Psoas muscle (tissue), 8 donors: ENCODE results near the gene TMEM123. TPM values are rescaled to one million over a fixed set of nuclear protein-coding genes. Genes with fewer than 3 reads are reported as not detected.

Source experiments
- ATAC-seq, 4 donors: fragments of 200-7000 bp; cut with Tn5 transposase; one replicate each; pipeline ENCODE4 v1.9.1; 2020; ENCODE audit warnings: moderate library complexity in 3 of 4, mild to moderate bottlenecking in 2 of 4
- DNase-seq, 2 donors: peaks; one replicate each; pipeline ENCODE4 v3.0.0-alpha.2; 2020
- H3K27ac ChIP-seq: fragments of 200-600 bp; one replicate; pipeline ENCODE4 v1.8.0; 2022
- H3K27me3 ChIP-seq, 3 donors: fragments of 200-600 bp in 1 of 3; one replicate each; pipeline versions ENCODE4 v1.6.1 to v1.8.0; 2013 to 2022; ENCODE audit warnings: low read length in 2 of 3, mild to moderate bottlenecking in 2 of 3, moderate library complexity in 1 of 3; ENCODE audit not compliant: insufficient read depth in 3 of 3
- H3K36me3 ChIP-seq, 2 donors: fragments of 200-600 bp in 1 of 2; one replicate each; pipeline versions ENCODE4 v1.6.1 to v1.8.0; 2013 to 2022; ENCODE audit warnings: low read depth in 1 of 2, mild to moderate bottlenecking in 1 of 2, moderate library complexity in 1 of 2; ENCODE audit not compliant: insufficient read depth in 1 of 2
- H3K4me1 ChIP-seq: fragments of 200-600 bp; one replicate; pipeline ENCODE4 v1.8.0; 2022
- H3K4me3 ChIP-seq: fragments of 200-600 bp; one replicate; pipeline ENCODE4 v1.8.0; 2022; ENCODE audit warnings: mild to moderate bottlenecking
- H3K9me3 ChIP-seq: fragments of 200-600 bp; one replicate; pipeline ENCODE4 v1.8.0; 2022
- WGBS, 3 donors: extraction: QIAGEN DNeasy Blood & Tissue Kit; methylation state at CpG; one replicate each; pipeline versions ENCODE4 v1.1.6 to v1.1.7; 2013; 5-methylcytosine and 5-hydroxymethylcytosine counted together
- intact Hi-C, 2 donors: fragments of 100-400 bp; cut with DNase I; formaldehyde crosslinking; loops; one replicate each; pipeline versions ENCODE4 v1.11.0 to v1.14.2; 2022
- polyA plus RNA-seq, 3 donors: library from polyadenylated mRNA; stranded (reverse); fragments of 200-250 nt; gene quantifications; one replicate each; pipeline ENCODE4 v1.2.3, GENCODE V29; 2013
- total RNA-seq, 4 donors: library from RNA; stranded (reverse); fragmentation: NEBNext Ultra II Directional in 2 of 4; extraction: Animal tissue kit (Norgen Biotek cat#: 25700) in 2 of 4; gene quantifications; one replicate each; pipeline versions ENCODE4 v1.2.1 to v1.2.4, GENCODE V29; 2021 to 2023
- TF ChIP-seq, protein P1 (sequence below): fragments of 200-600 bp; IDR thresholded peaks from one replicate; pipeline ENCODE4 v1.8.0; 2022; ENCODE audit warnings: antibody characterized with exemption
- donor health status: healthy with polysubstance abuse.
- donor health status: DM: no; HTN: no; CAD: no; lungs with moderate emphysema.
- donor health status: Bipolar disorder and iron deficiency.
- donor health status: healthy.
- donor health status: DM: yes; HTN: yes; CAD: no.
- donor health status: DM: no; HTN: no; CAD: no.
- donor health status: DM: no; HTN: no; CAD: no.
- donor health status: DM: yes; HTN: yes; CAD: no.

The TMEM123 gene
- total and polyA plus RNA-seq, 7 donors = 10.8 to 42.6 (median 16.9) TPM

DNA sequence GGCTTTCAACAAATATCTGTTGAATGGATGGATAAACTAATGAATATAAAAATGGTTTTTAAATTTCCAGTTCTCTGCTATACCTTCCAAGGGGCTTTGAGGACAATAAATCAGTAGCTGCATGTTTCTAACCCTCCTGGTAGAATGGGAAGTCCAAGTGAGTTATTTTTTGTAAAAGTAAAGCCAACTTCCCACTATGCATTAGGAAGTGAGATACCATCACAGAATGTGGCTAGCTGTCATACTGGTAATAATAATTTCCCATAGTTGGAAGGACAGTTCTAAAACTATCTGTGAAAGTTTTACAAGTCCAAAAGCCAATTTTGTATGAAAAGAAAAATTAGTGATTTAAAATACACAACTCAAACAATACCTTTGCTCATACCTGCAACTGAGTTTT lies 50.0 kb downstream of the TMEM123 start:
- H3K4me1 ChIP-seq = no peaks in the 10 kb centered on the region
- no peaks in the 10 kb centered on the region for H3K27me3 ChIP-seq
- peaks cover 0 to 52% of the 10 kb centered on the region in 2 donors for H3K36me3 ChIP-seq
- DNase-seq (no peak), ATAC-seq (no peak)
- TF ChIP-seq, protein P1, sequence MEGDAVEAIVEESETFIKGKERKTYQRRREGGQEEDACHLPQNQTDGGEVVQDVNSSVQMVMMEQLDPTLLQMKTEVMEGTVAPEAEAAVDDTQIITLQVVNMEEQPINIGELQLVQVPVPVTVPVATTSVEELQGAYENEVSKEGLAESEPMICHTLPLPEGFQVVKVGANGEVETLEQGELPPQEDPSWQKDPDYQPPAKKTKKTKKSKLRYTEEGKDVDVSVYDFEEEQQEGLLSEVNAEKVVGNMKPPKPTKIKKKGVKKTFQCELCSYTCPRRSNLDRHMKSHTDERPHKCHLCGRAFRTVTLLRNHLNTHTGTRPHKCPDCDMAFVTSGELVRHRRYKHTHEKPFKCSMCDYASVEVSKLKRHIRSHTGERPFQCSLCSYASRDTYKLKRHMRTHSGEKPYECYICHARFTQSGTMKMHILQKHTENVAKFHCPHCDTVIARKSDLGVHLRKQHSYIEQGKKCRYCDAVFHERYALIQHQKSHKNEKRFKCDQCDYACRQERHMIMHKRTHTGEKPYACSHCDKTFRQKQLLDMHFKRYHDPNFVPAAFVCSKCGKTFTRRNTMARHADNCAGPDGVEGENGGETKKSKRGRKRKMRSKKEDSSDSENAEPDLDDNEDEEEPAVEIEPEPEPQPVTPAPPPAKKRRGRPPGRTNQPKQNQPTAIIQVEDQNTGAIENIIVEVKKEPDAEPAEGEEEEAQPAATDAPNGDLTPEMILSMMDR = no peak
- no peak overlapping the region for H3K27ac ChIP-seq
- intact Hi-C loops = no loop called here
- no peaks in the 10 kb centered on the region for H3K9me3 ChIP-seq
- no peak overlapping the region for H3K4me3 ChIP-seq

DNA sequence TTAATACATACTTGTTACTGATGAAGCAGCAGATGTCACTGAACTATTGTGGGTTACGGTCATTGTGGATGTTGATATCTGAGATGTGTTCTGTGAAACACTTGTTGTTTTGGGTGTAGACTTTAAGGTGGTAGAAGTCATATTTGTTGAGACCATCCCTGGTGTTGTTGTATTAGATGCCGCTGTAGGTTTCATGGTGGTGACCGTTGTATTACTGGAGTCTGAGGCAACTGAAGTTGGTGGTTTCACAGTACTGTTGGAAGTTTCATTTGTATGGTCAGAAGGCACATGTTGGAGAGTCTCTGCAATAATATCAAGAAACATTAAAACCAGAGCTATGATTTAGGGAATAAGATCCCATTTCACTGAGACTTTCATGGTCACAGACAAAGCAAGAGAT lies 50.7 kb downstream of the TMEM123 start:
- no peak for DNase-seq
- no peak for ATAC-seq
- intact Hi-C loops = no loop called here
- WGBS, 3 donors = 85 to 90% (median 90%) methylated on average over 3 of the region's 3 CpGs
- H3K27me3 ChIP-seq = no peaks in the 10 kb centered on the region
- no peak overlapping the region for H3K4me3 ChIP-seq
- no peaks in the 10 kb centered on the region for H3K4me1 ChIP-seq
- TF ChIP-seq, protein P1 = no peak
- H3K27ac ChIP-seq = no peak overlapping the region
- H3K36me3 ChIP-seq = peaks cover 0 to 52% of the 10 kb centered on the region in 2 donors
- H3K9me3 ChIP-seq = no peaks in the 10 kb centered on the region

DNA sequence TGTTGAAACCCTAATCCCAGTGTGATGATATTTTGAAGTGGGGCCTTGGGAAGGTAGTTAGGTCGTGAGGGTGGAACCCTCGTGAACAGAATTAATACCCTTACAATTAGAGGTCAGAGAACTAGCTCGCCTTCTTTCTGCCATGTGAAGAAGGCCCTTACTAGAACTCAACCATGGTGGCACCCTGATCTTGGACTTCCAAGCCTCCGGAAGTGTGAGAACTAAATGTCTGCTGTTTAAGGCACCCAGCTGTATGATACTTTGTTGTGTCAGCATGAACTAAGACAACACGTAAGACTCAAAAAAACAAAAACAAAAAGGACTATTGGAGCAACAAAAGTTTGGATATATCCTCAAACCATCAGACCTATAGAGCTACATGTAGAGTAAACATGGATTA lies 52.0 kb downstream of the TMEM123 start:
- Histone ChIP-seq H3K27ac (no peak overlapping the region), H3K27me3 (no peaks in the 10 kb centered on the region), H3K4me3 (no peak overlapping the region), H3K4me1 (no peaks in the 10 kb centered on the region), H3K9me3 (no peaks in the 10 kb centered on the region), H3K36me3 (peaks cover 0 to 57% of the 10 kb centered on the region in 2 donors)
- DNase-seq (no peak), ATAC-seq (no peak)
- TF ChIP-seq, protein P1 = no peak
- intact Hi-C loops = no loop called here
- 83 to 88% (median 84%) methylated on average over 5 of the region's 5 CpGs for WGBS, 3 donors

DNA sequence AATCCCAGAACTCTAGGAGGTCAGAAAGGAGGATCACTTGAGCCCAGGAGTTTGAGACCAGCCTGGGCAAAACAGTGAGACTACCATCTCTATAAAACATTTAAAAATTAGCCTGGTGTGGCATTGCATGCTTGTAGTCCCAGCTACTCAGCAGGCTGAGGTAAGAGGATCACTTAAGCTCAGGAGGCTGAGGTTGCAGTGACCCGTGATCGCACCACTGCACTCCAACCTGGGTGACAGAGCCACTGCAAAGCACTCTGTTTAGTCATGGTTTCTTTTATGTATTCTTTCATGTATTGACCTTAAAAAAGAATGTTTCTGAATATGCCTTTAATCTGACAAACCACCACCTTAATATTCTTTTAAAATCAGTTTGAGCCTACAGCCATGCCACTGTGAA lies 53.4 kb downstream of the TMEM123 start:
- H3K27me3 ChIP-seq = no peaks in the 10 kb centered on the region
- H3K4me1 ChIP-seq = no peaks in the 10 kb centered on the region
- H3K9me3 ChIP-seq = no peaks in the 10 kb centered on the region
- peaks cover 0 to 70% of the 10 kb centered on the region in 2 donors for H3K36me3 ChIP-seq
- no peak overlapping the region for H3K4me3 ChIP-seq
- H3K27ac ChIP-seq = no peak overlapping the region
- 83 to 100% (median 94%) methylated on average over 2 of the region's 2 CpGs for WGBS, 3 donors
- TF ChIP-seq, protein P1 = no peak
- intact Hi-C loops = no loop called here
- ATAC-seq (no peak), DNase-seq (no peak)

DNA sequence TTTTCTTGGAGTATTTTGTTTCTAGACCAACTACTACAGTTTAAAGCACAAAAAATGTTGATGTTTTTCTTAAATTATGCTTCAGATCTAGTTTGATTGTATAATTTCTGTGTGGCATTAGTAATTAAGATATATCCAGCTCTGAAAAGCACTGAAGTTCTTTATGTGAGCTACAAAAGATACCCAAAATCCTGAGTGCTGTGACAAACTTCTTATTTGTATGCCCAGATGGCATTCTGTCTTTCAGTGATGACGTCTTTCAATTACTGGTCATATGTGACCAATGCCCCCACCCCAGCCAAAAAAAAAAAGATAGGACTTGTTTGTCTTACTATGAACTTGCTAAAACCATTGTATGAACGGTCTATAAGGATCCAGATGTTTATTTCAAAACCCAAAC lies 54.3 kb downstream of the TMEM123 start:
- Histone ChIP-seq H3K4me3 (no peak overlapping the region), H3K9me3 (no peaks in the 10 kb centered on the region), H3K27me3 (no peaks in the 10 kb centered on the region), H3K27ac (no peak overlapping the region), H3K36me3 (peaks cover 0 to 65% of the 10 kb centered on the region in 2 donors), H3K4me1 (no peaks in the 10 kb centered on the region)
- DNase-seq (no peak), ATAC-seq (no peak)
- intact Hi-C loops = no loop called here
- TF ChIP-seq, protein P1 = no peak
- 88 to 96% (median 92%) methylated on average over 2 of the region's 2 CpGs for WGBS, 3 donors
